GM23248 (cell line): ENCODE results near the gene GRIK3. TPM values are rescaled to one million over a fixed set of nuclear protein-coding genes. Genes with fewer than 3 reads are reported as not detected.

Experiments used
- DNase-seq: peaks from one replicate; pipeline ENCODE4 v3.0.0-alpha.2; 2015
- H2AFZ ChIP-seq: fragments of 200-600 bp; sonication (generic); 2 replicates; pipeline ENCODE4 v1.6.1; 2016; ENCODE audit warnings: antibody characterized with exemption
- H3F3A ChIP-seq: fragments of 200-600 bp; sonication (generic); 2 replicates; pipeline ENCODE4 v1.6.1; 2016; ENCODE audit warnings: mild to moderate bottlenecking, antibody characterized with exemption, mixed run types; ENCODE audit not compliant: insufficient read depth
- H3K27ac ChIP-seq: fragments of 200-600 bp; sonication (generic); 2 replicates; pipeline ENCODE4 v1.5.1; 2016; ENCODE audit warnings: mild to moderate bottlenecking
- H3K27me3 ChIP-seq: fragments of 200-600 bp; sonication (generic); replicated peaks from 2 replicates; pipeline ENCODE4 v1.6.1; 2016; ENCODE audit warnings: mild to moderate bottlenecking; ENCODE audit not compliant: insufficient read depth
- H3K36me3 ChIP-seq: fragments of 200-600 bp; sonication (generic); 2 replicates; pipeline ENCODE4 v1.6.1; 2016; ENCODE audit warnings: low read depth, mild to moderate bottlenecking
- H3K4me1 ChIP-seq: fragments of 200-600 bp; sonication (generic); 2 replicates; pipeline ENCODE4 v1.6.1; 2016; ENCODE audit warnings: mild to moderate bottlenecking; ENCODE audit not compliant: insufficient read depth
- H3K4me2 ChIP-seq: fragments of 200-600 bp; sonication (generic); one replicate; pipeline ENCODE4 v1.6.1; 2016; ENCODE audit warnings: mild to moderate bottlenecking; ENCODE audit not compliant: unreplicated experiment
- H3K4me3 ChIP-seq: fragments of 200-600 bp; sonication (generic); 2 replicates; pipeline ENCODE4 v1.5.1; 2016; ENCODE audit warnings: mild to moderate bottlenecking
- H3K79me2 ChIP-seq: fragments of 200-600 bp; sonication (generic); 2 replicates; pipeline ENCODE4 v1.6.1; 2016; ENCODE audit warnings: mild to moderate bottlenecking; ENCODE audit not compliant: insufficient read depth
- H3K9ac ChIP-seq: fragments of 200-600 bp; sonication (generic); 2 replicates; pipeline ENCODE4 v1.6.1; 2016; ENCODE audit warnings: mild to moderate bottlenecking
- H3K9me2 ChIP-seq: fragments of 200-600 bp; sonication (generic); 2 replicates; pipeline ENCODE4 v1.6.1; 2016; ENCODE audit warnings: mixed run types, mild to moderate bottlenecking, moderate library complexity; ENCODE audit not compliant: insufficient read depth
- H3K9me3 ChIP-seq: fragments of 200-600 bp; sonication (generic); one replicate; pipeline ENCODE4 v1.6.1; 2017; ENCODE audit warnings: low read depth
- H4K20me1 ChIP-seq: fragments of 200-600 bp; sonication (generic); 2 replicates; pipeline ENCODE4 v1.6.0; 2016; ENCODE audit not compliant: insufficient read depth
- EZH2 ChIP-seq: fragments of 200-600 bp; sonication (generic); IDR thresholded peaks from 2 replicates; pipeline ENCODE4 v1.6.1; 2018; ENCODE audit warnings: antibody characterized with exemption, mild to moderate bottlenecking; ENCODE audit not compliant: insufficient read depth, poor library complexity, severe bottlenecking
- EZH2phosphoT487 ChIP-seq: fragments of 200-600 bp; sonication (generic); IDR thresholded peaks from 2 replicates; pipeline ENCODE4 v1.6.1; 2018; ENCODE audit warnings: antibody characterized with exemption, moderate library complexity, mild to moderate bottlenecking, low read depth; ENCODE audit not compliant: insufficient read depth
- WGBS, 2 experiments: methylation state at CpG; one replicate each; pipeline ENCODE4 v1.1.6; 2015 to 2017; ENCODE audit warnings: low lambda C conversion rate in 2 of 2, low coverage in 1 of 2; ENCODE audit errors: missing lambda C conversion rate in 2 of 2; 5-methylcytosine and 5-hydroxymethylcytosine counted together
- in situ Hi-C: fragments of 300-500 bp; cut with MboI; formaldehyde crosslinking; loops from 2 replicates; pipeline ENCODE4 v1.15.0; 2020
- polyA plus RNA-seq: library from polyadenylated mRNA; unstranded; fragments of >200 nt; fragmentation: Nextera tagmentation; extraction: Ambion mirVana; gene quantifications from 2 replicates; pipeline ENCODE4 v1.2.1, GENCODE V29; 2016
- total RNA-seq: library from RNA; depleted of rRNA; stranded (reverse); fragments of >200 nt; shearing (Covaris generic); gene quantifications from 2 replicates; pipeline ENCODE4 v1.2.3, GENCODE V29; 2014

GRIK3 gene
- total and polyA plus RNA-seq, 2 experiments from 2014 or later = not detected

- Histone ChIP-seq H3K27ac (no peak overlapping the region), H3K36me3 (no peaks in the 10 kb centered on the region), H4K20me1 (no peaks in the 10 kb centered on the region), H3K4me2 (no peak overlapping the region), H3K4me3 (no peak overlapping the region), H2AFZ (no peak overlapping the region), H3K9me3 (no peaks in the 10 kb centered on the region), H3K27me3 (no peaks in the 10 kb centered on the region), H3K4me1 (no peaks in the 10 kb centered on the region), H3K9ac (no peak overlapping the region), H3K79me2 (no peaks in the 10 kb centered on the region), H3K9me2 (no peaks in the 10 kb centered on the region), H3F3A (no peaks in the 10 kb centered on the region)
- TF ChIP-seq EZH2phosphoT487 (no peak), EZH2 (no peak)
- WGBS, 2 experiments = 23 to 26% methylated on average over 17 of the region's 17 CpGs
- in situ Hi-C loops = no loop called here
- DNase-seq = no peak
Measured at GRCh38 chr1:36855699-36856494, 178.4 kb downstream of the GRIK3 start.

- H3K79me2 ChIP-seq = no peaks in the 10 kb centered on the region
- no peak overlapping the region for H3K9ac ChIP-seq
- H4K20me1 ChIP-seq = no peaks in the 10 kb centered on the region
- H3K36me3 ChIP-seq = no peaks in the 10 kb centered on the region
- WGBS, 2 experiments = 37 to 44% methylated on average over 14 of the region's 14 CpGs
- no peaks in the 10 kb centered on the region for H3K27me3 ChIP-seq
- no peaks in the 10 kb centered on the region for H3K9me3 ChIP-seq
- no peak overlapping the region for H3K4me2 ChIP-seq
- in situ Hi-C loops = no loop called here
- no peaks in the 10 kb centered on the region for H3F3A ChIP-seq
- TF ChIP-seq EZH2 (no peak), EZH2phosphoT487 (no peak)
- H3K4me3 ChIP-seq = no peak overlapping the region
- no peak overlapping the region for H2AFZ ChIP-seq
- H3K9me2 ChIP-seq = no peaks in the 10 kb centered on the region
- no peaks in the 10 kb centered on the region for H3K4me1 ChIP-seq
- DNase-seq = no peak
- no peak overlapping the region for H3K27ac ChIP-seq
Measured at GRCh38 chr1:36853638-36854037, 180.7 kb downstream of the GRIK3 start.

- Histone ChIP-seq H3K4me2 (no peak overlapping the region), H3K36me3 (no peaks in the 10 kb centered on the region), H3K27ac (no peak overlapping the region), H3F3A (no peaks in the 10 kb centered on the region), H3K27me3 (no peaks in the 10 kb centered on the region), H3K4me3 (no peak overlapping the region), H3K9me2 (no peaks in the 10 kb centered on the region), H3K9me3 (no peaks in the 10 kb centered on the region), H3K4me1 (no peaks in the 10 kb centered on the region), H2AFZ (no peak overlapping the region), H3K79me2 (no peaks in the 10 kb centered on the region), H4K20me1 (no peaks in the 10 kb centered on the region), H3K9ac (no peak overlapping the region)
- in situ Hi-C loops = no loop called here
- no peak for DNase-seq
- TF ChIP-seq EZH2phosphoT487 = no peak
- TF ChIP-seq EZH2 = no peak
- 14 to 25% methylated on average over 5 of the region's 5 CpGs for WGBS, 2 experiments
Measured at GRCh38 chr1:36852586-36852985, 181.7 kb downstream of the GRIK3 start.

GRCh38 chr1:36851595-36851994 lies 182.7 kb downstream of the GRIK3 start:
- Histone ChIP-seq H2AFZ (no peak overlapping the region), H3K9ac (no peak overlapping the region), H3K36me3 (no peaks in the 10 kb centered on the region), H3K9me3 (no peaks in the 10 kb centered on the region), H3K9me2 (no peaks in the 10 kb centered on the region), H3K4me3 (no peak overlapping the region), H3K4me2 (no peak overlapping the region), H3K4me1 (no peaks in the 10 kb centered on the region), H3F3A (no peaks in the 10 kb centered on the region), H4K20me1 (no peaks in the 10 kb centered on the region), H3K27ac (no peak overlapping the region), H3K27me3 (no peaks in the 10 kb centered on the region), H3K79me2 (no peaks in the 10 kb centered on the region)
- TF ChIP-seq EZH2 (no peak), EZH2phosphoT487 (no peak)
- DNase-seq = no peak
- in situ Hi-C loops = no loop called here
- 12 to 13% methylated on average over 4 of the region's 4 CpGs for WGBS, 2 experiments

- no peak for DNase-seq
- no peaks in the 10 kb centered on the region for H4K20me1 ChIP-seq
- H3K4me1 ChIP-seq = no peaks in the 10 kb centered on the region
- H3K4me2 ChIP-seq = no peak overlapping the region
- H3K4me3 ChIP-seq = no peak overlapping the region
- H3K36me3 ChIP-seq = no peaks in the 10 kb centered on the region
- no peak for TF ChIP-seq EZH2
- no peak for TF ChIP-seq EZH2phosphoT487
- no peaks in the 10 kb centered on the region for H3K9me3 ChIP-seq
- no peaks in the 10 kb centered on the region for H3K9me2 ChIP-seq
- H3K79me2 ChIP-seq = no peaks in the 10 kb centered on the region
- H3K9ac ChIP-seq = no peak overlapping the region
- H3K27me3 ChIP-seq = no peaks in the 10 kb centered on the region
- H3K27ac ChIP-seq = no peak overlapping the region
- in situ Hi-C loops = no loop called here
- no peak overlapping the region for H2AFZ ChIP-seq
- no peaks in the 10 kb centered on the region for H3F3A ChIP-seq
- 6 to 7% methylated on average over 6 of the region's 6 CpGs for WGBS, 2 experiments
Measured at GRCh38 chr1:36851087-36851486, 183.2 kb downstream of the GRIK3 start.
